ENCODE measurements around the gene ARV1. TPM values are rescaled to one million over a fixed set of nuclear protein-coding genes. Genes with fewer than 3 reads are reported as not detected.

Gene ARV1
- total RNA-seq, 1 donor from 2014 or later, result 18.7 TPM

DNA sequence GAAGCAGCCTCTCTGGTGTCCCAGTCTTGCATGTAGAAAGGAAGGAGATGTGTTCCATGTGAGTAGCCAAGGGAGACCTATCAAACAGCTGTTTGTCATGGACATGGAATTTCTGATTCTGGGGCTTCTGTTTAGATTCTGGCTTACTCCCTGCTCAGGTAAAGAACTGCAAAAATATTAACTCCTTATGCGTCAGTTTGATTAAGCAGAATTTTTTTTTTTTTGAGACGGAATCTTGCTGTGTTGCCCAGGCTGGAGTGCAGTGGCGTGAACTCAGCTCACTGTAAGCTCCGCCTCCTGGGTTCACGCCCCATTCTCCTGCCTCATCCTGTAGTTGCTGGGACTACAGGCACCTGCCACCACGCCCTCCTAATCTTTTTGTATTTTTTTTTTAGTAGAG is 6.8 kb downstream of the ARV1 start:
- TF ChIP-seq, protein P1, sequence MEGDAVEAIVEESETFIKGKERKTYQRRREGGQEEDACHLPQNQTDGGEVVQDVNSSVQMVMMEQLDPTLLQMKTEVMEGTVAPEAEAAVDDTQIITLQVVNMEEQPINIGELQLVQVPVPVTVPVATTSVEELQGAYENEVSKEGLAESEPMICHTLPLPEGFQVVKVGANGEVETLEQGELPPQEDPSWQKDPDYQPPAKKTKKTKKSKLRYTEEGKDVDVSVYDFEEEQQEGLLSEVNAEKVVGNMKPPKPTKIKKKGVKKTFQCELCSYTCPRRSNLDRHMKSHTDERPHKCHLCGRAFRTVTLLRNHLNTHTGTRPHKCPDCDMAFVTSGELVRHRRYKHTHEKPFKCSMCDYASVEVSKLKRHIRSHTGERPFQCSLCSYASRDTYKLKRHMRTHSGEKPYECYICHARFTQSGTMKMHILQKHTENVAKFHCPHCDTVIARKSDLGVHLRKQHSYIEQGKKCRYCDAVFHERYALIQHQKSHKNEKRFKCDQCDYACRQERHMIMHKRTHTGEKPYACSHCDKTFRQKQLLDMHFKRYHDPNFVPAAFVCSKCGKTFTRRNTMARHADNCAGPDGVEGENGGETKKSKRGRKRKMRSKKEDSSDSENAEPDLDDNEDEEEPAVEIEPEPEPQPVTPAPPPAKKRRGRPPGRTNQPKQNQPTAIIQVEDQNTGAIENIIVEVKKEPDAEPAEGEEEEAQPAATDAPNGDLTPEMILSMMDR (IDR thresholded peaks at IDR 0.05), result no peak
- intact Hi-C loops (cut with DNase I), result no loop called here
- Histone ChIP-seq H3K4me1 (no peaks in the 10 kb centered on the region), H3K27ac (no peak overlapping the region), H3K4me3 (no peak overlapping the region), H3K36me3 (peaks cover 0 to 4% of the 10 kb centered on the region in 2 donors), H3K9me3 (no peaks in the 10 kb centered on the region), H3K27me3 (no peaks in the 10 kb centered on the region)
- no peak for DNase-seq (ENCODE audit: extremely low spot score in 2 of 2)

DNA sequence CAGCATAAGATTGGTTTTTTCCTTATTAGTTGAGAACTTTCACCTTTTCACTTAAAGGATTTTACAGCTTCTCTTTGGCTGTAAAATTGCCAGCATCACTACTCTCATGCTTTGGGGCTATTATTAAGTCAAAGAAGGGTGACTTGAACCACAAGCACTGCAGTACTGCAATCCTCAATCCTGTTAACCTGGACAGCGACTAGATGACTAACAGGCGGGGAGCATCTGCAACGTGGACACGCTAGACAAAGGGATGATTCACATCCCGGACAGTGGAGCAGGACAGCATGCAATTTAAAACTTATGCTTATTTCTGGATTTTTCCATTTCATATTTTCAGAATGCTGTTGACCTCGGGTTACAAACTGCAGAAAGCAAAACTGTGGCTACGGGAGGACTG is 8.1 kb downstream of the ARV1 start:
- intact Hi-C loops (cut with DNase I), result no loop called here
- no peaks in the 10 kb centered on the region for H3K9me3 ChIP-seq
- H3K4me1 ChIP-seq, result no peaks in the 10 kb centered on the region
- DNase-seq (ENCODE audit: extremely low spot score in 2 of 2), result no peak
- H3K36me3 ChIP-seq, result peaks cover 0 to 10% of the 10 kb centered on the region in 2 donors
- no peak overlapping the region for H3K27ac ChIP-seq
- TF ChIP-seq POLR2A (IDR thresholded peaks at IDR 0.05) (no peak), POLR2AphosphoS5 (IDR thresholded peaks at IDR 0.05; ENCODE audit: insufficient read depth in 1 of 2, low read depth in 1 of 2) (no peak)
- TF ChIP-seq, protein P1 (IDR thresholded peaks at IDR 0.05), result no peak
- H3K4me3 ChIP-seq, result no peak overlapping the region
- no peaks in the 10 kb centered on the region for H3K27me3 ChIP-seq

DNA sequence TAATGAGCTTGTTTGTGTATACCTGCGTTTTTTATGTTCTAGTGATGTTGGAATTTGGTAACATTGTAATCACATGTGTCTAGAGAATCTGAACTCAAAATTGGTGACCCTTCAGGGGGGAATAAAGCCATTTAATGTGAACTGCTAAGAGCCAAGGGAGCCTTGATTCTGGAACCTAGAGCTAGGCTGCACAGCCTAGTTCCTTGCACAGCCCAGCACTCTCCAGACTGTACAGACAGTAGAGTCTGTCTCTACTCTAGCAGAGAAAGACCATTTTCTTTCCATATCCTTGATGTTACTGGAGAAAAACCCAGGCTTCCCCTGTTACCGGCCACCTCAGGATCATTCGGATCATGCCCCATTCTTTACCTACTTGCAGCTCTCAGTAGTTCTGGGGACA is 8.6 kb downstream of the ARV1 start:
- Histone ChIP-seq H3K9me3 (no peaks in the 10 kb centered on the region), H3K4me3 (no peak overlapping the region), H3K36me3 (peaks cover 0 to 15% of the 10 kb centered on the region in 2 donors), H3K4me1 (no peaks in the 10 kb centered on the region), H3K27ac (no peak overlapping the region), H3K27me3 (no peaks in the 10 kb centered on the region)
- intact Hi-C loops (cut with DNase I), result no loop called here
- TF ChIP-seq, protein P1 (IDR thresholded peaks at IDR 0.05), result no peak
- no peak for TF ChIP-seq POLR2AphosphoS5 (IDR thresholded peaks at IDR 0.05; ENCODE audit: insufficient read depth in 1 of 2, low read depth in 1 of 2)
- no peak for TF ChIP-seq POLR2A (IDR thresholded peaks at IDR 0.05)
- no peak for DNase-seq (ENCODE audit: extremely low spot score in 2 of 2)

DNA sequence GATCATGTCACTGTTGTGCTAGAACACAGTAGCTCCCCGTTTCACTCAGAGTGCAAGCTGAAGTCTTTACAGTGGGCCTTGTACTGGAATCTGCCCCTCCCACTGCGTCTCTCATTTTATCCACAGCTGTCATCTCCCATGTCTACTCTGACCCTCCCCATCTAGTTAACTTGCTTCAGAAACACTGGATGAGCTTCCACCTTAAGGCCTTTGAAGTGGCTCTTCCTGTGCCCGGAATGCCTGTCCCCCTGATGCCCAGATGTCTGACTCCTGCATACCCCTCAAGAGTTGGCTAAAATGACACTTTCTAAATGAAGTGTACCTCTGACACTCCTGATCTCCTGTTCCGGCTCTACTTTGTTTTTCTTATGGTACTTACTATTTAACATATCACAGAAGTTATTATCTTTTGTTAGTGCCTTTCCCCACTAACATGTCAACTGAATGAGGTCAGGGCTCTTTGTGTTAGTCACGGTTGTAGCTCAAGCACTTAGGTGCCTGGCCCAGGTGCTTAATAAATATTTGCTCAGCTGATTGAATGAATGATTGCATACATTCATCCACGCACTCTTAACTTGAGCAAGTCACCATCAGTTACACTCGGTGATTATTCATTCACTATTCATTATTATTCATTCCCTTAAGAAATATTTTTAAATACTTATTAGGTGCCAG is 13.3 kb downstream of the ARV1 start:
- TF ChIP-seq, protein P1 (IDR thresholded peaks at IDR 0.05), result no peak
- no peak for TF ChIP-seq POLR2AphosphoS5 (IDR thresholded peaks at IDR 0.05; ENCODE audit: insufficient read depth in 1 of 2, low read depth in 1 of 2)
- no peak for TF ChIP-seq POLR2A (IDR thresholded peaks at IDR 0.05)
- Histone ChIP-seq H3K27me3 (no peaks in the 10 kb centered on the region), H3K27ac (no peak overlapping the region), H3K36me3 (peaks cover 0 to 27% of the 10 kb centered on the region in 2 donors), H3K4me1 (no peaks in the 10 kb centered on the region), H3K4me3 (no peak overlapping the region), H3K9me3 (no peaks in the 10 kb centered on the region)
- intact Hi-C loops (cut with DNase I), result no loop called here
- DNase-seq (ENCODE audit: extremely low spot score in 2 of 2), result no peak

DNA sequence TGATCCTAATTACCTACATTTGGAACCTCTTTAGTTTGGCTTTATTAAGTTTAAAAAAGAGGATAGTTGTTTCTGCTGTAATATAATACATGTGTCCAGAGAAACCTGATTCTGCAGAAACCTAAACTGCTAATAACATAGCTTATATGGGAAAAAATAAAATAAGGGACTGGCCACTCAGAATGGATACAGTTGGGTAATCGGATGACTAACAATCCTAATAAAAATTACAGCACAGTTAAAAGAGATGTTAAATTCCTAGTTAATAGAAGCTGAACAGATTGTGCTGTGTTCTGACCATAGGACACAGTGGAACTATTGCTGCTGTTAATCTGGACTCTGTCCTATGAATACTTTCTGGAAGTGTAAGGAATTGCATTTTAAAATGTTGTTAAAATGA is 16.0 kb downstream of the ARV1 start:
- DNase-seq (ENCODE audit: extremely low spot score in 2 of 2), result no peak
- TF ChIP-seq POLR2AphosphoS5 (IDR thresholded peaks at IDR 0.05; ENCODE audit: insufficient read depth in 1 of 2, low read depth in 1 of 2) (no peak), POLR2A (IDR thresholded peaks at IDR 0.05) (no peak)
- TF ChIP-seq, protein P1 (IDR thresholded peaks at IDR 0.05), result no peak
- Histone ChIP-seq H3K4me3 (no peak overlapping the region), H3K27ac (no peak overlapping the region), H3K4me1 (no peaks in the 10 kb centered on the region), H3K9me3 (no peaks in the 10 kb centered on the region), H3K36me3 (peaks cover 0 to 53% of the 10 kb centered on the region in 2 donors), H3K27me3 (no peaks in the 10 kb centered on the region)
- intact Hi-C loops (cut with DNase I), result no loop called here

Measured in vagina (tissue), 2 donors.